Limb (tissue), 2 donors: ENCODE measurements around the gene THAP9.
"Not testable (repeated sequence)": the region's sequence is repeated elsewhere in the genome, so short reads cannot be mapped to it uniquely, and the experiment has no call there.

Experiments used
- DNase-seq, 2 donors: peaks; one replicate each; pipeline ENCODE4 v3.0.0-alpha.2; 2016; ENCODE audit errors: extremely low spot score in 2 of 2

Gene THAP9

GRCh38 chr4:82896755-82897154, 3.8 kb upstream of the THAP9 start:
- no peak for DNase-seq

GRCh38 chr4:82898322-82899243, 2.0 kb upstream of the THAP9 start:
- no peak for DNase-seq

GRCh38 chr4:82899374-82900065, 1.0 kb upstream of the THAP9 start:
- DNase-seq: no peak

GRCh38 chr4:82900066-82900410, 497 bp upstream of the THAP9 start:
- DNase-seq: no peak

GRCh38 chr4:82901183-82901718, 716 bp downstream of the THAP9 start:
- DNase-seq: no peak

- DNase-seq: no peak
Measured at GRCh38 chr4:82903737-82904136, 3.2 kb downstream of the THAP9 start.

GRCh38 chr4:82905205-82905604, 4.7 kb downstream of the THAP9 start:
- DNase-seq: no peak

- no peak for DNase-seq
Measured at GRCh38 chr4:82906469-82906868, 5.9 kb downstream of the THAP9 start.

GRCh38 chr4:82909326-82909725, 8.8 kb downstream of the THAP9 start:
- DNase-seq: no peak

GRCh38 chr4:82913305-82913704, 12.8 kb downstream of the THAP9 start:
- no peak for DNase-seq

- DNase-seq: not testable (repeated sequence)
Measured at GRCh38 chr4:82913968-82914367, 13.4 kb downstream of the THAP9 start.

GRCh38 chr4:82918091-82918490, 17.6 kb downstream of the THAP9 start:
- DNase-seq: no peak

GRCh38 chr4:82919386-82919785, 18.9 kb downstream of the THAP9 start:
- no peak for DNase-seq

- no peak for DNase-seq
Measured at GRCh38 chr4:82921795-82922194, 21.3 kb downstream of the THAP9 start.

- DNase-seq: peak in 1 of 2 donors; percentile 10
Measured at GRCh38 chr4:82930848-82931755, 30.6 kb downstream of the THAP9 start.

- DNase-seq: no peak
Measured at GRCh38 chr4:82934441-82934840, 33.9 kb downstream of the THAP9 start.

- no peak for DNase-seq
Measured at GRCh38 chr4:82939414-82939813, 38.9 kb downstream of the THAP9 start.

GRCh38 chr4:82947498-82947897, 47.0 kb downstream of the THAP9 start:
- DNase-seq: no peak

GRCh38 chr4:82948647-82949204, 48.2 kb downstream of the THAP9 start:
- no peak for DNase-seq

- no peak for DNase-seq
Measured at GRCh38 chr4:82951196-82951595, 50.7 kb downstream of the THAP9 start.

GRCh38 chr4:82954212-82954611, 53.7 kb downstream of the THAP9 start:
- DNase-seq: no peak
